Measurements from ENCODE around the gene GYG2.
"Not testable (repeated sequence)": the region's sequence is repeated elsewhere in the genome, so short reads cannot be mapped to it uniquely, and the experiment has no call there.

- TF ChIP-seq CTCF (IDR thresholded peaks at IDR 0.05; ENCODE audit: low read depth, low read length); EZH2phosphoT487 (IDR thresholded peaks at IDR 0.05; ENCODE audit: low read depth): not testable (repeated sequence)
Observed at GRCh38 chrX:2897690-2898623, 69.2 kb downstream of the GYG2 start.
